SK-N-SH treated with all-trans-retinoic acid at 6 μM for 48 hours (cell line): ENCODE results near the gene SERPINE2.

Experiments used
- ATAC-seq: fragments of 200-7000 bp; cut with Tn5 transposase; 3 replicates; pipeline ENCODE4 v1.9.1; 2020; ENCODE audit warnings: mild to moderate bottlenecking, moderate library complexity
- BACH2 ChIP-seq: fragments of 250-450 bp; sonication (Bioruptor Pico); IDR thresholded peaks from 2 replicates; pipeline ENCODE4 v1.9.0; 2021; ENCODE audit warnings: mild to moderate bottlenecking, borderline replicate concordance
- CREB5 ChIP-seq: fragments of 250-450 bp; sonication (Bioruptor Pico); IDR thresholded peaks from 2 replicates; pipeline ENCODE4 v1.5.1; 2020; ENCODE audit warnings: low read depth, mild to moderate bottlenecking, moderate library complexity
- CSDC2 ChIP-seq: fragments of 250-450 bp; sonication (Bioruptor Pico); IDR thresholded peaks from 2 replicates; pipeline ENCODE4 v1.5.0; 2020; ENCODE audit warnings: mild to moderate bottlenecking, moderate library complexity
- CSRNP3 ChIP-seq: fragments of 250-450 bp; sonication (Bioruptor Pico); IDR thresholded peaks from 2 replicates; pipeline ENCODE4 v1.5.1; 2021; ENCODE audit warnings: mild to moderate bottlenecking, moderate library complexity
- GLIS3 ChIP-seq: fragments of 250-450 bp; sonication (Bioruptor Pico); IDR thresholded peaks from 2 replicates; pipeline ENCODE4 v1.5.0; 2020; ENCODE audit warnings: mild to moderate bottlenecking, moderate library complexity
- ISL1 ChIP-seq: fragments of 250-450 bp; sonication (Bioruptor Pico); IDR thresholded peaks from 2 replicates; pipeline ENCODE4 v2.1.2; 2022; ENCODE audit warnings: mild to moderate bottlenecking, moderate library complexity
- OSR1 ChIP-seq: fragments of 250-450 bp; sonication (Bioruptor Pico); IDR thresholded peaks from 2 replicates; pipeline ENCODE4 v1.8.0; 2022; ENCODE audit warnings: moderate library complexity, mild to moderate bottlenecking, inconsistent platforms
- PATZ1 ChIP-seq: fragments of 250-450 bp; sonication (Bioruptor Pico); IDR thresholded peaks from 2 replicates; pipeline ENCODE4 v1.8.0; 2020; ENCODE audit warnings: mild to moderate bottlenecking, moderate library complexity, borderline replicate concordance
- POU6F1 ChIP-seq: fragments of 250-450 bp; sonication (Bioruptor Pico); IDR thresholded peaks from 2 replicates; pipeline ENCODE4 v1.8.0; 2021; ENCODE audit warnings: low read depth, mild to moderate bottlenecking, moderate library complexity, borderline replicate concordance
- PPARA ChIP-seq: fragments of 250-450 bp; sonication (Bioruptor Pico); IDR thresholded peaks from 2 replicates; pipeline ENCODE4 v1.5.0; 2020; ENCODE audit warnings: mild to moderate bottlenecking, borderline replicate concordance
- RARB ChIP-seq: fragments of 250-450 bp; sonication (Bioruptor Pico); IDR thresholded peaks from 2 replicates; pipeline ENCODE4 v1.8.0; 2021; ENCODE audit warnings: mild to moderate bottlenecking, moderate library complexity
- SNAI2 ChIP-seq: fragments of 250-450 bp; sonication (Bioruptor Pico); IDR thresholded peaks from 2 replicates; pipeline ENCODE4 v1.5.0; 2020; ENCODE audit warnings: mild to moderate bottlenecking, moderate library complexity
- TCF4 ChIP-seq: fragments of 250-450 bp; sonication (Bioruptor Pico); IDR thresholded peaks from 2 replicates; pipeline ENCODE4 v1.8.0; 2021; ENCODE audit warnings: mild to moderate bottlenecking, moderate library complexity, borderline replicate concordance
- TOX ChIP-seq: fragments of 250-450 bp; sonication (Bioruptor Pico); IDR thresholded peaks from 2 replicates; pipeline ENCODE4 v1.8.0; 2021; ENCODE audit warnings: mild to moderate bottlenecking, moderate library complexity, borderline replicate concordance
- ZC3H10 ChIP-seq: fragments of 250-450 bp; sonication (Bioruptor Pico); IDR thresholded peaks from 2 replicates; pipeline ENCODE4 v1.5.1; 2021; ENCODE audit warnings: mild to moderate bottlenecking, moderate library complexity
- ZFP3 ChIP-seq: fragments of 250-450 bp; sonication (Bioruptor Pico); IDR thresholded peaks from 2 replicates; pipeline ENCODE4 v1.5.0; 2020; ENCODE audit warnings: mild to moderate bottlenecking, moderate library complexity
- ZFP30 ChIP-seq: fragments of 450-650 bp; formaldehyde crosslinking; IDR thresholded peaks from 2 replicates; pipeline ENCODE4 v1.5.0; 2022; ENCODE audit warnings: mild to moderate bottlenecking, moderate library complexity

Gene SERPINE2

GRCh38 chr2:223935459-223936125 is 103.5 kb downstream of the SERPINE2 start:
- ATAC-seq: no peak
- TF ChIP-seq PPARA (CRISPR knock-in tag) (no peak), TCF4 (no peak), TOX (CRISPR knock-in tag) (no peak), ZFP3 (no peak), RARB (CRISPR knock-in tag) (no peak), PATZ1 (CRISPR knock-in tag) (no peak), CSRNP3 (CRISPR knock-in tag) (no peak), CSDC2 (CRISPR knock-in tag) (no peak), ZFP30 (CRISPR knock-in tag) (no peak), SNAI2 (CRISPR knock-in tag) (no peak), CREB5 (no peak), OSR1 (CRISPR knock-in tag) (no peak), ZC3H10 (CRISPR knock-in tag) (no peak)

- TF ChIP-seq PPARA (CRISPR knock-in tag): no peak
- TF ChIP-seq POU6F1: no peak
- no peak for TF ChIP-seq GLIS3 (CRISPR knock-in tag)
- TF ChIP-seq BACH2: no peak
- ATAC-seq: no peak
Observed at GRCh38 chr2:223934870-223935269, 104.2 kb downstream of the SERPINE2 start.

GRCh38 chr2:223932816-223933800 is 106.0 kb downstream of the SERPINE2 start:
- no peak for TF ChIP-seq CREB5
- TF ChIP-seq ISL1: no peak
- TF ChIP-seq TCF4: 0 out of 2 replicates have a peak, but pooled peaks have one; percentile 15
- TF ChIP-seq CSRNP3 (CRISPR knock-in tag): no peak
- TF ChIP-seq GLIS3 (CRISPR knock-in tag): no peak
- TF ChIP-seq CSDC2 (CRISPR knock-in tag): no peak
- TF ChIP-seq POU6F1: no peak
- no peak for TF ChIP-seq OSR1 (CRISPR knock-in tag)
- ATAC-seq: no peak; the same call in 1 of the 3 replicates
